ENCODE data around the gene PPP4R2.
"Not testable (repeated sequence)": the region's sequence is repeated elsewhere in the genome, so short reads cannot be mapped to it uniquely, and the experiment has no call there.

The PPP4R2 gene

DNA sequence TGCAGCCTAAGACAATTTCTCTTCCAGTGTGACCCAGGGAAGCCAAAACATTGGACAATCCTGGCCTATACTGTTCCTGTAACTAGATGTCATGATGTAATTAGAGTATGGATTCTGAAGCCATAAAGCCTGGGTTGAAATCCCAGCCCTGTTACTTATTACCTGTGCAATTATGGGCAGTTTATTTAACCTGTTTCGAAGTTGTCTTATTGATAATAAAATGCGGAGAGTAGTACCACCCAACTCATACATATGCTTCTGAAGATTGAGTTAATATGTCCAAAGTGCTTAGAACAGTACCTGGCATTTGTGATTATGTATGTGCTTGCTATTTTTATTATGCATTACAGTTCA lies 30.1 kb downstream of the PPP4R2 start:
- DNase-seq = no peak

DNA sequence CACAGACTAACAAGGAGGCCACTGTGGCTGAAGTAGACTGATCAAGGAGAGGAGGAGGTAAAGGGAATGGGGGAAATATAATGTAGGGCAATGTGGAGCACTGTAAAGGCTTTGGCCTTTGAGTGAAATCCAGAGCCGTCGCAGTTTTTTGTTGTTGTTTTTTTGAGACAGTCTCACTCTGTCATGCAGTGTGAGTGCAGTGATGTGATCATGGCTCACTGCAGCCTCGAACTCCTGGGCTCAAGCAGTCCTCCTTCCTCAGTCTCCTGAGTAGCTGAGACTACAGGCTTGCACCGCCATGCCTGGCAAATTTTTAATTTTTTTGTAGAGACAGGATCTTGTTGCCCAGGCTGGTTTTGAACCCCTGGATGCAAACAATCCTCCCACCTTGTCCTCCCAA lies 32.2 kb downstream of the PPP4R2 start:
- no peak for DNase-seq

DNA sequence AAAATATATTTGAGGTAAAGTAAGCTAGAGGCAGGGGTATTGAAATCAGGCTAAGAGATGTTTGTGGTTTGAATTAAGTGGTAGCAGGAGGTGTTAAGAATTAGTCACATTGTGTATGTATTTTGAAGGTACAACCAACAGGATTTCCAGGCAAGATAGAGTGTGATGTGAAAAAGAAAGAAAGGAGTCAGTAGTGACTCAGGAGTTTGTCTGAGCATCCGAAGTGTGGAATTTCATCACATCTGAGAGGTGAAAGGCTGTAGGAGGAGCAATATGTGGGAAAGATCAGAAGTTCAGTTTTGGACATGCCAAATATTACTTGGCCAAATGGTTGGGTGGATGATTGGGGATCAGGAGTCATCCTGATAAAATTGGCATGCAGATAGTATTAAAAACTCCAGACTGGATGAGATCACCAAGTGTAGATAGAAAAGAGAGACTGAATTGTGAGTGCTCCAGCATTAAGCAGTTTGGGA lies 32.7 kb downstream of the PPP4R2 start:
- no peak for DNase-seq

DNA sequence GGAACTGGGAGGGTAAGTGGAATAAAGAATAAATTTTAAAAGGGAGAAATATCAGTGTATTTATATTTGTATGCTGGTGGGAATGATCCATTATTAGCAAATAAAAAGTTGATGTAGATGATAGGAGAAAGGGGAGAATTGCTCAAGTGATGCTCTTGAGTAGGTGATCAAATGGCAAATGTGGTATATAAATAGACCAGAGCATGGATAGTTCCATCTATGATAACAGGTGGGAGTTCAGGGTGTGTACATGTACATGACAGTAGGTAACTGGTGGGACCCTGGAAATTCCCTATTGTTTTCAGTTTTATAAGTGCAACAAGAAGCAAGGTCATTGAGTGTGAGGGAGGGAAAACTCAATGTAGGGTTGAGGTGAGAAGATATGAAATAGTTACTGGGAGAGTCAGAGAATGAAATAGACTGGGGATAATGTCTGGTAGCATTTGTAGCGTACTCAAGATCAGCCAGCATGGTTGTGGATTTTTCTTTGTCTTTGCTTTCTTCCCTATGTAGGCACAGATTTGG lies 33.5 kb downstream of the PPP4R2 start:
- DNase-seq = no peak

DNA sequence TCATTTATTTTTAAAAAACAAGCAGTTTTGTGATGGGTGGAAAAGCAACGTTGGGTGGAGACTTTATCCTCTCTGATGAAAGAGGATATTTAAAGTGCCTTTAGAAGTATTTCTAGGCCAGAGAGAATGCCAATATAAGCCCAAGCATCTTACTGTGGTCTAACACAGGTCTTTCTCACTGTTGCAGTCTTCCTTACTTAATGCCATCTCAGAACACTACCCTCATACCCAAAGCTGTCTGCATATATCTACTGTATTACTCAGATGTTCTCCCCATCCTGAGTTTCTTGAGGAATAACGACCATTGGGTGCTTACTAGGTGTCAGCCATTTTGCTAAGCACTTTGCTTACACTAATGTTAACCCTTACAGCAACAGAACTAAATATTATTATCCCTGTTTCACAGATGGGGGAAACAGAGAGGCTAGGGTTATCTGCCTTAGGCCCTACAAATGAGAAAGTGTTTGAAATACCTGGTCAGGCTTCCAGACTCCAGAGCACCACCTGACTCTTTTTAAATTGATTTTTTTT lies 35.0 kb downstream of the PPP4R2 start:
- no peak for DNase-seq

DNA sequence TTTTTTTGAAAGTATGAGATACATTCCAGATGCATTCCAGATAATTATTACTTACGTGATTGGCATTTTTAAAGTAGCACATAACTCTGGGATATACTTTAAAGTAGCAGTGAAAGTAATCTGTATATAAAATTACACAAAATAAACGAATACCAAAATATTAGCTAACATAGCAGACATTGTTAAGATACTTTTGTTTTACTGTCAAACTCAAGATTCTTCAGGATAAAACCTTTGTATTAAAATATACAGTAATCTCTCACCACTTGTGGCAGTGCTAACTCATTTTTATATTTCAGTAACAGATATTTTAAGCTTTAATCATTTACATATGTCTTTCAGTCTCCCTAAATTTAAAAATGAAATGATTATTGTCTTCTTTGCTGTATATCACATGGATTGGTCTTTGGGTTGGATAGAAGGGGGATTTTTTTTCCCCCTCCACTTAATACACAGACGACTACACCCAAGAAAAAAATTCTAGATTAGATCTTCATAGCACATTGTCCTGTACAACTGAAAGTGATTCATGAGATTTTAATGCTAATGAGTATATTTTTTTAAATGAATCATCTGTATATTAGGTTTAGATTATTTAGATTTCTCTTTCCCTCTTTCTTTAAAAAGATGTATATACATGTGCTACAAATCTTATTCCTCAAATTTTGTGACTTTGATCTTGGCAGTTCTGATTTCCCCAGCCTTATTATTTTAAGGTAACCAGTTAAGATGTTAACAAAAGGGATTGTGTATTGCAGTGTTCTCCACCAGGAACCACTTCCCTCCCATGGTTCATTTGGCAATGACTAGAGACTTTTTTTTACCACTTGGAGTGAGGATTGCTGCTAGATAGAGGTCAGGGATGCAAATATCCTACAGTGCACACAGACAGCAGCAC lies 40.3 kb downstream of the PPP4R2 start:
- DNase-seq = no peak

DNA sequence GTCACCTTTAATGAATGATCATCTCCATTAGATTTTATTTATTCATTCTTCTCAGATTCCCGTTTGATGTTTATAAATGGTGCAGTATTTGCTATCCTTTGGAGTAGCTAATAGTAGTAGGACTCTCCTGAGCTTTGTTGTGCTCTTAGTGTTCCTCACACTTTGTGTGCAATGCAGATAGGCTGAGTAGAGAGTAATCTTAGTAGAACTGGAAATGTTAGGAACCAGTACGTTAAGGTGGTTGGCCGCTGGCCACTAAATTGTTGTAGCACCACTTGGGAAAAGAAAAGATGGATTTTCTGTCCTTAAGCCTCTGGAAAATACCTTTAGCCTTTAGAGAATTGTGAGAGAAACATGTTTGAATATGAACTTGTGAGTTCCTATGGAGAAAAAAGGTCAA lies 44.9 kb downstream of the PPP4R2 start:
- DNase-seq = no peak

DNA sequence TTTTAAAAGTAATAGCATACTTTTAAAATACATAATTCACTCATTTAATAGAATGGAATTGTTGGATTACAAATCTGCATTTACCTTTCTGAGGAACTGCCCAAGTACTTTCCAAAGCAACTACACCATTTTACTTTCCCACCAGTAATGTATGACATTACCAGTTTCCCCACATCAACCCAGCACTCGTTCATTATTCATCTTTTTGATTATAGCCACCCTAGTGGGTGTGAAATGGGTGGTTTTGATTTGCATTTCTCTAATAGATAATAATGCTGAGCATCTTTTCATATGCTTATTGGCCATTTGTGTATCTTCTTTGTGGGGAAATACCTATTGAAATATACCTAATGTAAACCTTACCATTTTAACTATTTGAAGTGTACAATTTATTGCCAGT lies 46.8 kb downstream of the PPP4R2 start:
- no peak for DNase-seq

DNA sequence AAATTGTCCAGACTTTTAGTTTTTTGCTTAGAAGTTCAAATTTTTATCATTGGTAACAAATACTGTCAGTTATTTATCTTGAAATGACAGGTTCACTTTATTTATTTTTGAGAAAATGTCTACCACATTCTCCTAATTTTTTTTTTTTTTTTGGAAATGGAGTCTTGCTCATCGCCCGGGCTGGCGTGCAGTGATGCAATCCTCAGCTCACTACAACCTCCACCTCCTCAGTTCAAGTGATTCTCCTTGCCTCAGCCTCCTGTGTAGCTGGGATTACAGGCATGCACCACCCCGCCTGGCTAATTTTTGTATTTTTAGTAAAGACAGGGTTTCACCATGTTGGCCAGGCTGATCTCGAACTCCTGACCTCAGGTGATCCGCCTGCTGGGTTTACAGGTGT lies 48.8 kb downstream of the PPP4R2 start:
- DNase-seq = no peak

DNA sequence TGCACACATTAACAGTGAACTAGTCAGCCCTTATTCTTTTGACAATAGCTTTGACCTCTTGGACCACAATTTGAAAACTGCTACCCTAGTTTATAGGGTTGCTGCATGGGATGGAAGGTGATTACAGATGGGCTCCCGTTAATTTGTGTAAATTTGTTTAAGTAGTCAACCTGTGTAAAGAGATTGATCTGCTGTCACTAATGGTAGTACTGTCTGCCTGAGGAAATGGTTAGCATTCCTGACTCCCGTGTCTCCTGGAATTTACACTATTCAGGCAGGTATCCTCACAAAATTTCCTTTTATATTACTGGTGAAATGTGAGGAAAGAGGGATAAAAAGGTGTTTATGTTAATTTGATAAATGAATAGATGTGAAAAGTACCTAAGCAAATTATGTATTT lies 49.6 kb downstream of the PPP4R2 start:
- no peak for DNase-seq

DNA sequence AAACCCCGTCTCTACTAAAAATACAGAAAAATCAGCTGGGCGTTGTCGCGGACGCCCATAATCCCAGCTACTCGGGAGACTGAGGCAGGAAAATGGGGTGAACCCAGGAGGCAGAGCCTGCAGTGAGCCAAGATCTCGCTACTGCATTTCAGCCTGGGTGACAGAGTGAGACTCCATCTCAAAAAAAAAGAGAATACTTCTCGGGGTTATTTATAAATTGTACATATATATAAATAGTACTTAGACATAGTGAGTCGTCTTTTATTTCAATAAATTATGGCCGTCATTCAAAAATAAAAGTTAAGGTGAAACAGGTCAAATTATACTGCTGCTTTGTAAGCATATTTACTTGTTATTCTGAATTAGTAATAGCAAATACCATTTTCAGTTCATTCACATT lies 52.7 kb downstream of the PPP4R2 start:
- no peak for DNase-seq

DNA sequence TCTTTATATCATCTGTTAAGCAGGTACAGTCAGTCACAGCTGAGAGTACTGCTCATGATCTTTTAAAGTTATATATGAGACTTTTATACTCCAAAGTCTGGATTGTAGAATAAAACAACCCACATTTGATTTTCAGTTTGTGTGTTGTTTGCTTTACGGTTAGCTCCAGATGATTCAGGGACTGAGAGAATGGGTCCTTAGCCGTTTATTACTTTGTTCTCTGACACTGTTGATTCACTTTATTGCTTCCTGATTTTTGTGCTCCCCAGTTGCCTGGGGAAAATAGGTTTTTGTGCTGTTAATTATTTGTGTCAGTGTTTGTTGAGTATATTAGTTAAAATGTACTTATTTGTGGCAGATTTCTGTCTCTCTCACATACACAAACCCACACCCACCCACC lies 56.2 kb downstream of the PPP4R2 start:
- DNase-seq = no peak

DNA sequence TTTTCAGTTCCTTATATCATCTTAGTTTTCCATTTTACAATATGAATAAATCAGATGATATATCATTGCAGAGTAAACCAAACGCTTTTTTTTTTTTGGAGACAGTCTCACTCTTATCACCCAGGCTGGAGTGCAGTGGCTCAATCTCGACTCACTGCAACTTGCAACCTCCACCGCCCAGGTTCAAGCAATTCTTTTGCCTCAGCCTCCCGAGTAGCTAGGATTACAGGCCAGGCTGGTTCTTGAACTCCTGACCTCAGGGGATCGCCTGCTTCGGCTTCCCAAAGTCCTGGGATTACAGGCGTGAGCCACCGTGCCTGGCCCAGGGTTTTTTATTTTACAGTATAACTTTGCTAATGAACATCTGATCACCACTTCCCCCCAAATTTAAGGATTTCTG lies 59.0 kb downstream of the PPP4R2 start:
- no peak for DNase-seq

DNA sequence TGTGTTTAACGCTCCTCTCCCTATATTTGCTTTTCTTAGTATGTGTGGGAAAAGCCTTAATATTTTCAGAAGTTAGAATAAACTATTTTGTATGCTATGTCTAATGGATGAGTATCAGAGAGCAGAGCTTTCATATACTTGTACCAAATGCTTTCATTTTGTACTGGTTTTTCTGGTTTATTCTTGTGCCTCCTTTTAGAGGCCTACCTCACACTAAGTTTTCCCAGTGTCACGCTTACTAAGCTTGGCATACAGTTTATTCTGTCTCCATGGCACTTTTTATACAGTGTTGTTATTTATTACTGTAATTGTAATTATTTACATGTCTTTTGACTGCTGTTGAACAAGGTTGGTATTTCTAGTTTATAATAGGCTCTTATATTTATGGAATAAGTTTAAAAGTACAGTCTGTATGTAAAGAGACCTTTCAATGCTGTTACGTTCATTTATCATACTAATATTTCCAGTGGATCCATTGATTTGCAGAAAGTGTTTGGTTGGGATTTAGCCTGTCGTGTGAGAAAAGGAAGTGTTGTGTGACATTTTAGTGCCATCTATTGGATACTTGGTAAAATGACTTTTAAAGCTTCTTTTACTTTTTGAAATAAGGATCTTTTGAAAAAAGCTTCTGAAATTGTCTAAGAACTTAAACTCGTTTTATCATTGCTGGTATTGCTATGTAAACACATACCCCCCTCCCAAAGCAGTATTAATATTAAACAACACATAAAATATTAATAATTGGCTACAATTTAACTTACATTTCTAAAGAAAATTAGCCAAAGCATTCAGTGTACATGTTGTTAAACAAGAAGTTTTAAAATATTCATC lies 59.6 kb downstream of the PPP4R2 start:
- no peak for DNase-seq

DNA sequence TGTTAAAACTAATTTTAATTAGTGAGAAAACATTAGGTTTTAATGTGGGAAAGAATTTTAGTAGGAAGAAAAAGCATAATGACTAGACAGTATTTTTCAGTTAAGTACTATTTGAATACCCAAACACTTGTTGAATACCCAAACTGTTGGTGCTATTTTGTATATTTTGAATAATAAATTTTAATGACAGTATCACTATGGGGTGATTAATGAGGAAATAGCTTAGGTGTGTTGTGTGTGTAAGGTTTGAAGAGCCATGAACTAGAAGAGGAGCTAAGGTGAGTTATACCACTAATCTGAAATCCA lies 60.2 kb downstream of the PPP4R2 start:
- no peak for DNase-seq

DNA sequence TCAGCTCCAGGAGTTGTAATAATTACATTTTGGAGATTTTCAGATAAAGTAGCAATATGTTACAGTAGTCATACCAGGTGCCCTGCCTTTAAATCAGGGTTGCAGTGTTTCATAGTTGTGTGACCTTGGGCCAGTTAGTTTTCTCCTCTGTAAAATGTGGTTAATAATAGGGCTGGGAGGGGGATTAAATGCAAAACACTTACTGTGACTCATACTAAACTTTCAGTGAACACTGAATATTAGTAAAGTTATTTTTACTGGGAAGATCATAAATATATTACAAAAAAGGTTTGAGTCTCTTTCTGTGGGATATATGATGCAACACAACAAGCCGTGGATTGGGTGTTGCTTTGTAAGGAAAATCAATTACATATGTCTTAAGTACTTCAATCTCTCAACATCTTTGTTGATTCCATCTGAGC lies 63.7 kb downstream of the PPP4R2 start:
- no peak for DNase-seq

DNA sequence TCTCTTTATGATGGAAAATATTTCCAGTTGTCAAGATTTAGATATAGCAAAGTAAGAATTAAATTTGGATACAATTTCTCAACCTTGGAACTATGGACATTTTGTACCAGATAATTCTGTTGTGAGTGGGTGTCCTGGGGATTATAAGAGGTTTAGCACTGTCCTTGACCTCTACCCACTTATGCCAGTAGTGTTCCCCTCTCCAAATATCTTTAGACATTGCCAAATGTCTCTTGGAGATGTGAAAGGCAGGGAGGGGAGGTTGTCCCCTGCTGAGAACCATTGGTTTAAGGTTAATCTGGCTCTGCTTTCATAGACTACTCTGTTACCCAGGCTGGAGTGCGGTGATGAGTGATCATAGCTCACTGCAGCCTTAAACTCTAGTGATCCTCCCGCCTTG lies 64.8 kb downstream of the PPP4R2 start, which contains the start of gene EBLN2:
TSS of gene EBLN2 (plus strand) at position 244 of the 400 bp plus-strand sequence. CDS start 423 bp downstream, outside the sequence.
- DNase-seq = no peak

DNA sequence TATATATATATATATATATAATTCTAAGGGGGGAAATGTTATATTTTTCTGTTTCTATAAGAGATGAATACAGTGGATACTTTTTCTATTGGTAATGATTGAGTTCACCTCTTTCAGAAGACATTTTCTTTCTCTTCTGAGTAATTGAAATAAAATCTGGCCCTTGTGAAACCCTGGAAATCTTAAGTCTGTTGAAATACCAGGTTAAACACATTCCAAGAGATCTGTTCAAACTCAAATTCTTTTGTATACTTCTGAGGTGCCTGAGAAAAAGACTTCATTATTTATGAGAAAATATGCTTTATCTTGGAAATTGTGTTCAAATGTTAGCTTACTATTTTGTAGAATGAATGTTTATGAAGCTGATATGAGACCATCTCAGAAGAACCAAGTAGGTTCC lies 69.6 kb downstream of the PPP4R2 start:
- DNase-seq = not testable (repeated sequence)

DNA sequence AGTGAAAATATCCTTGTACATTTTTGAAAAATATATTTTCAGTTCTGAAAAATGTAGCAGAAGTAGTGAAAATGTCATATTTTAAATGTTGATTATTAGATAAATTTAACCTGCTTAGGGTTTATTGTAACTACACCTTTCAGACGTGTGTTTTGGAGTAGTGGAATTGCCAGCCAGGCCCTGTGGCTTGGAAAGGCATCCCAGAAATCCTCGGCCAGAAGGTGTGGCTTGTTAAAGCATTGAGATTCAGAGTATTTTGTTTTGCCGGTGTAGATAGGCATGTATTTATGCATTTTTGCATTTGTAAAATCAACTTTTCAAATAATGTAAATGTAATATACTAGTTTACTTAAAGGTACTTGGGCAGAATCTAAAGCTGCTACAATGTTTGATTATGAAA lies 71.8 kb downstream of the PPP4R2 start:
- no peak for DNase-seq

DNA sequence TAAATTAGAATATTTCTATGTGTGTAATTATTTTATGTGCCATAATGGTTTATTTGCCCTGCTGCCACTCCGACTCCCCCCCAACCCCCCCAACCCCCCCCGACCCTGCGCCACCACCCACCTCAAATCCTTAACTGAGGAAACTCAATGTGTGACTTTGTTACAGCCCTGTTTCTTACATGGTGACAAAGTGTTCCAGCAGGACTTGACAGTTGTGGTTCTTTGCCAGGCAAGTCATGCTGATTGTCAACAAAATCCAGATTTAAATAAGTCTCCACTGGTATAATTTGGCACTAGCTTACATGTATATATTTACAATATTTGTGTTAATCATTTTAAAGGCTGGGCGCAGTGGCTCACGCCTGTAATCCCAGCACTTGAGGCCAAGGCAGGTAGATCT lies 72.6 kb downstream of the PPP4R2 start:
- no peak for DNase-seq

DNA sequence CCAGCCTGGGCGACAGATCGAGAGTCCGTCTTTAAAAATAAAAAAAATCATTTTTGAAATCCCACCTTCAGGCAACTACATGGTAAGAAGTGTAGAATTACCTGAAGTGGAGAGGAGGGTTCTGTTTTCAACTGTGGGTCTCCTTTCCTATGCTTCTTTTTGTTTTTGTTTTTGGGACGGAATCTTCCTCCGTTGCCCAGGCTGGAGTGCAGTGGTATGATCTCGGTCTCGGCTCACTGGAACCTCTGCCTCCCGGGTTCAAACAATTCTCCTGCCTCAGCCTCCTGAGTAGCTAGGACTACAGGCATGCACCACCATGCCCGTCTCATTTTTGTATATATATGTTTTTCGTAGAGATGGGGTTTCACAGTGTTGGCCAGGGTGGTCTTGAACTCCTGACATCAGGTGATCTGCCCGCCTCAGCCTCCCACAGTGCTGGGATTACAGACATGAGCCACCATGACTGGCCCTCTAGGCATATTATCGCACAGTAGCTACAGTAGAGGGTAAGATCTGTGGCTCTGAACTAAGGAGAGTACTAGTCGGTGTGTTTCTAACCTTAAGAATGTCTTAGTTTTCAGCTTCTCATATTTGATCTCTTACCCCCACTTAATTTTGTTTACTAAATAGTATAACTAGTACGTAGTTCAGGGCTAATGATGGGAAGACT lies 73.3 kb downstream of the PPP4R2 start:
- DNase-seq = no peak

DNA sequence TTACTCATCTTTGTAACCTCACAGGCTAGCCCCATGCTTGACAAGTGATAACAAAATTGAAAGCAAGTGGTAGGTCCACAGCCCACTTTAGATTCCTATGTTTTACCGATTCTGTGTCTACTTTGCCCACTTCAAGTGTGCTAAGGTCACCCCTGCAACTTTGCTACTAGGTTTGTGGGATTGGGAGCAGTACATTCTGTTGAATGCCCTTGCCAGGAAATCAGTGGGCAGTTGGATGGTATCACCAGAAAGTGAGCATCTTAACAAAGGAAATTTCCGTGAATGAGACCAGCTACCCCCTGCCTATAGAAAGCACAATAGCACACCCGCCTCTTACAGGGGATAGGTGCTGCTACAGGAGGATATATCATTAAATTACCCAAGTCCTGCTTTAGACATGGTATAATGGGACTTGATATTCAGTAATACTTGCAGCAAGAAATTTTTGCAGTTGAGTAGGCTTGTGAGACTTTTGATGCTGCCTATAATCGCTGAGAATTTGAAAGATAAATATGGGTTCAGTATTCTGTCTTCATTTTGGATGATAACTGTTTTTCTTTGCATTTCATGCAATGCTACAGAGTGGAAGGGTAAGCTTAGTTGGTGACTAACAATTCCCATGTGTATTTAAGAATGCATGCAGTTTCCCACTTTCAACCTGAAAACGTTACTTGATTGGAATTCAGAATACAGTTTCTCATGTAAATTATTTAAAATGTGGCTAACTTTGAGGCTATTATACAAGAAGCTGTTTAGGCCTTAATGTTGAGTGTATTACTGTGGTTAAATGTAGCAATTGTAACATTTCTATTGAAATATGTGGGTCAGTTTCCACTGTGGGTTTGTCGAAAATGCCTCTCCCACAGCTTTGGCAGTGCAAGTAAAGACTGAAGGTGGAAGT lies 74.3 kb downstream of the PPP4R2 start:
- DNase-seq = no peak

Data from NCI-H2081 treated with DMSO at 0.1 percent for 48 hours (cell line).